ENCODE results near the gene POU2AF2. TPM values are rescaled to one million over a fixed set of nuclear protein-coding genes. Genes with fewer than 3 reads are reported as not detected.
A peak's percentile ranks its signal among the peaks of the same experiment; 100 is the strongest.

Gene POU2AF2
- total and polyA plus RNA-seq, 2 experiments from 2014 or later, result 0.89 TPM; not detected in 1

GRCh38 chr11:111302298-111302697 lies 56.8 kb downstream of the POU2AF2 start:
- Histone ChIP-seq H3K4me1 (ENCODE audit: insufficient read depth) (peaks cover 17% of the 10 kb centered on the region), H3K27me3 (peaks cover 7% of the 10 kb centered on the region), H3K36me3 (replicated peaks; ENCODE audit: insufficient read depth, low read depth) (no peaks in the 10 kb centered on the region), H3K9me2 (replicated peaks; ENCODE audit: insufficient read depth) (no peaks in the 10 kb centered on the region), H3K4me2 (no peak overlapping the region), H2AFZ (no peak overlapping the region), H3K4me3 (no peak overlapping the region), H4K20me1 (ENCODE audit: insufficient read depth, poor library complexity, severe bottlenecking) (no peaks in the 10 kb centered on the region), H3K27ac (peak overlapping the region; percentile 9), H3K79me2 (no peaks in the 10 kb centered on the region), H3K9me3 (ENCODE audit: low read depth) (no peaks in the 10 kb centered on the region)
- TF ChIP-seq CTCF (IDR thresholded peaks at IDR 0.05; ENCODE audit: poor library complexity), result no peak
- TF ChIP-seq EZH2phosphoT487 (IDR thresholded peaks at IDR 0.05; ENCODE audit: low read depth, severe bottlenecking, unreplicated experiment), result no peak
- TF ChIP-seq EZH2 (IDR thresholded peaks at IDR 0.05; ENCODE audit: borderline replicate concordance), result no peak
- 62% methylated on average over 3 of the region's 3 CpGs for WGBS (ENCODE audit: low lambda C conversion rate, missing lambda C conversion rate)
- no peak for DNase-seq (ENCODE audit: low spot score)

DNA sequence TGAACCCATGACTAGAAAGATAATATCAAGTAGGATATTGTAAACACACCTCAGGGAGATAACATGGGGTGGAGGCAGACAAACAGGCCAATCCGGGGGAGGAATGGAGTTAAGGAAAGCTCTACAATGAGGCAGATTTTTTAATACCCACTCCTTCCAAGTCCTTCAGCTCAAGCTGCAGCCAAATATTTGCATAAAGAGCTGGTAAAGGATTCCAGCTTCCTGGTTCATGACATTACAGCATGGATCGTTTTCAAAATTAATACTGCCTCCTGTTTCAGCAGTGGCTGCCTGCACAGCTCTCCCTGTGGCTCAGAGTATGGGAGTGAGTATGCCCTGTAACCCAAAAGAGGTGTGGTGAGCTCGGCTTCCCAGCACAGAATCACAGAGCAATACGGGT lies 57.9 kb downstream of the POU2AF2 start:
- Histone ChIP-seq H3K4me3 (no peak overlapping the region), H3K9me3 (ENCODE audit: low read depth) (no peaks in the 10 kb centered on the region), H3K27me3 (peaks cover 5% of the 10 kb centered on the region), H3K4me1 (ENCODE audit: insufficient read depth) (peaks cover 19% of the 10 kb centered on the region), H3K9me2 (replicated peaks; ENCODE audit: insufficient read depth) (no peaks in the 10 kb centered on the region), H2AFZ (no peak overlapping the region), H4K20me1 (ENCODE audit: insufficient read depth, poor library complexity, severe bottlenecking) (no peaks in the 10 kb centered on the region), H3K4me2 (peak overlapping the region; percentile 17), H3K36me3 (replicated peaks; ENCODE audit: insufficient read depth, low read depth) (no peaks in the 10 kb centered on the region), H3K27ac (peak overlapping the region; percentile 9), H3K79me2 (no peaks in the 10 kb centered on the region)
- DNase-seq (ENCODE audit: low spot score), result peak; percentile 28
- 20% methylated on average over 4 of the region's 4 CpGs for WGBS (ENCODE audit: low lambda C conversion rate, missing lambda C conversion rate)
- TF ChIP-seq CTCF (IDR thresholded peaks at IDR 0.05; ENCODE audit: poor library complexity), result no peak
- TF ChIP-seq EZH2 (IDR thresholded peaks at IDR 0.05; ENCODE audit: borderline replicate concordance), result no peak
- no peak for TF ChIP-seq EZH2phosphoT487 (IDR thresholded peaks at IDR 0.05; ENCODE audit: low read depth, severe bottlenecking, unreplicated experiment)

- Histone ChIP-seq H3K9me3 (ENCODE audit: low read depth) (no peaks in the 10 kb centered on the region), H3K4me2 (no peak overlapping the region), H3K79me2 (no peaks in the 10 kb centered on the region), H3K4me3 (no peak overlapping the region), H3K9me2 (replicated peaks; ENCODE audit: insufficient read depth) (no peaks in the 10 kb centered on the region), H2AFZ (no peak overlapping the region), H4K20me1 (ENCODE audit: insufficient read depth, poor library complexity, severe bottlenecking) (no peaks in the 10 kb centered on the region), H3K27ac (no peak overlapping the region), H3K27me3 (peaks cover 1% of the 10 kb centered on the region), H3K36me3 (replicated peaks; ENCODE audit: insufficient read depth, low read depth) (no peaks in the 10 kb centered on the region), H3K4me1 (ENCODE audit: insufficient read depth) (peaks cover 16% of the 10 kb centered on the region)
- TF ChIP-seq EZH2phosphoT487 (IDR thresholded peaks at IDR 0.05; ENCODE audit: low read depth, severe bottlenecking, unreplicated experiment), result no peak
- no peak for TF ChIP-seq CTCF (IDR thresholded peaks at IDR 0.05; ENCODE audit: poor library complexity)
- TF ChIP-seq EZH2 (IDR thresholded peaks at IDR 0.05; ENCODE audit: borderline replicate concordance), result no peak
- no peak for DNase-seq (ENCODE audit: low spot score)
- 80% methylated on average over 5 of the region's 5 CpGs for WGBS (ENCODE audit: low lambda C conversion rate, missing lambda C conversion rate)
Measured at GRCh38 chr11:111305162-111305802, 59.8 kb downstream of the POU2AF2 start.

Measured in hepatocyte (in vitro differentiated cells).